Mesenchymal stem cell (in vitro differentiated cells and primary cell): ENCODE results near the gene NRG2.

Source experiments
- DNase-seq: peaks from one replicate; pipeline ENCODE4 v3.0.0-alpha.2; 2013
- H2AFZ ChIP-seq: one replicate; pipeline ENCODE4 v1.6.1; 2013; ENCODE audit warnings: low read depth, mild to moderate bottlenecking, control low read depth, inconsistent platforms, low read length, moderate library complexity
- H2AK5ac ChIP-seq: 2 replicates; pipeline ENCODE4 v1.6.1; 2013; ENCODE audit warnings: low read length, moderate library complexity, mild to moderate bottlenecking, inconsistent platforms; ENCODE audit not compliant: severe bottlenecking
- H2BK120ac ChIP-seq: one replicate; pipeline ENCODE4 v1.6.1; 2013; ENCODE audit warnings: low read depth, mild to moderate bottlenecking, inconsistent platforms, low read length, moderate library complexity
- H2BK12ac ChIP-seq, 2 experiments: one replicate each; pipeline ENCODE4 v1.6.1; 2013; ENCODE audit warnings: inconsistent platforms in 2 of 2, low read length in 2 of 2, mild to moderate bottlenecking in 2 of 2, moderate library complexity in 2 of 2, control low read depth in 1 of 2
- H2BK15ac ChIP-seq: one replicate; pipeline ENCODE4 v1.6.1; 2013; ENCODE audit warnings: mild to moderate bottlenecking, low read depth, inconsistent platforms; ENCODE audit not compliant: poor library complexity, severe bottlenecking
- H2BK5ac ChIP-seq: 2 replicates; pipeline ENCODE4 v1.6.1; 2013; ENCODE audit warnings: low read depth, mild to moderate bottlenecking, low read length, control low read depth, inconsistent platforms; ENCODE audit not compliant: poor library complexity, severe bottlenecking
- H3K14ac ChIP-seq, 2 experiments: one replicate each; pipeline ENCODE4 v1.6.1; 2013; ENCODE audit warnings: inconsistent platforms in 2 of 2, low read length in 2 of 2, control low read depth in 1 of 2, mild to moderate bottlenecking in 1 of 2, moderate library complexity in 1 of 2
- H3K18ac ChIP-seq, 2 experiments: one replicate each; pipeline ENCODE4 v1.6.1; 2013; ENCODE audit warnings: inconsistent platforms in 2 of 2, low read length in 2 of 2, control low read depth in 1 of 2, low read depth in 1 of 2, mild to moderate bottlenecking in 1 of 2
- H3K23ac ChIP-seq, 2 experiments: one replicate each; pipeline ENCODE4 v1.6.1; 2013; ENCODE audit warnings: inconsistent platforms in 2 of 2, low read length in 2 of 2, mild to moderate bottlenecking in 2 of 2, moderate library complexity in 2 of 2, control low read depth in 1 of 2
- H3K27ac ChIP-seq: 2 replicates; pipeline ENCODE4 v1.5.1; 2013; ENCODE audit warnings: mild to moderate bottlenecking, moderate library complexity, low read length, control low read depth, inconsistent platforms; ENCODE audit not compliant: poor library complexity, severe bottlenecking
- H3K27me3 ChIP-seq, 2 experiments: 2 replicates each; pipeline versions ENCODE4 v1.6.1 to v1.7.0; 2013; ENCODE audit warnings: low read length in 2 of 2, mild to moderate bottlenecking in 2 of 2, moderate library complexity in 2 of 2, control low read depth in 1 of 2, inconsistent platforms in 1 of 2; ENCODE audit not compliant: control insufficient read depth in 1 of 2, insufficient read depth in 1 of 2
- H3K36me3 ChIP-seq, 2 experiments: 2 replicates each; pipeline versions ENCODE4 v1.6.1 to v1.7.0; 2013; ENCODE audit warnings: low read length in 2 of 2, control low read depth in 1 of 2, inconsistent platforms in 1 of 2, low read depth in 1 of 2, mild to moderate bottlenecking in 1 of 2; ENCODE audit not compliant: insufficient read depth in 2 of 2, control insufficient read depth in 1 of 2
- H3K4ac ChIP-seq, 2 experiments: one replicate each; pipeline ENCODE4 v1.6.1; 2013; ENCODE audit warnings: inconsistent platforms in 2 of 2, low read length in 2 of 2, mild to moderate bottlenecking in 2 of 2, moderate library complexity in 2 of 2, control low read depth in 1 of 2, low read depth in 1 of 2
- H3K4me1 ChIP-seq: 2 replicates; pipeline ENCODE4 v1.6.1; 2013; ENCODE audit warnings: low read depth, low read length, control low read depth; ENCODE audit not compliant: control insufficient read depth, insufficient read depth
- H3K4me2 ChIP-seq: 2 replicates; pipeline ENCODE4 v1.6.1; 2013; ENCODE audit warnings: low read length, mild to moderate bottlenecking, inconsistent platforms; ENCODE audit not compliant: poor library complexity, severe bottlenecking
- H3K4me3 ChIP-seq, 2 experiments: 2 replicates each; pipeline versions ENCODE4 v1.5.1 to v1.7.0; 2013; ENCODE audit warnings: low read length in 2 of 2, mild to moderate bottlenecking in 2 of 2, control low read depth in 1 of 2, low read depth in 1 of 2; ENCODE audit not compliant: insufficient read depth in 1 of 2
- H3K79me1 ChIP-seq: replicated peaks from 2 replicates; pipeline ENCODE4 v1.6.1; 2013; ENCODE audit warnings: mild to moderate bottlenecking, control low read depth, low read length, inconsistent platforms; ENCODE audit not compliant: poor library complexity, severe bottlenecking
- H3K9ac ChIP-seq: 2 replicates; pipeline ENCODE4 v1.7.0; 2013; ENCODE audit warnings: mild to moderate bottlenecking, low read length, moderate library complexity
- H3K9me3 ChIP-seq: 2 replicates; pipeline ENCODE4 v1.7.0; 2013; ENCODE audit warnings: mild to moderate bottlenecking, low read length; ENCODE audit not compliant: control insufficient read depth
- H4K8ac ChIP-seq: one replicate; pipeline ENCODE4 v1.6.1; 2013; ENCODE audit warnings: inconsistent platforms, mild to moderate bottlenecking, low read length, moderate library complexity
- H4K91ac ChIP-seq: one replicate; pipeline ENCODE4 v1.6.1; 2013; ENCODE audit warnings: mild to moderate bottlenecking, low read length, inconsistent platforms
- WGBS: methylation state at CpG from one replicate; pipeline ENCODE4 v1.1.7; 2013; ENCODE audit warnings: mixed read lengths; 5-methylcytosine and 5-hydroxymethylcytosine counted together

The NRG2 gene

DNA sequence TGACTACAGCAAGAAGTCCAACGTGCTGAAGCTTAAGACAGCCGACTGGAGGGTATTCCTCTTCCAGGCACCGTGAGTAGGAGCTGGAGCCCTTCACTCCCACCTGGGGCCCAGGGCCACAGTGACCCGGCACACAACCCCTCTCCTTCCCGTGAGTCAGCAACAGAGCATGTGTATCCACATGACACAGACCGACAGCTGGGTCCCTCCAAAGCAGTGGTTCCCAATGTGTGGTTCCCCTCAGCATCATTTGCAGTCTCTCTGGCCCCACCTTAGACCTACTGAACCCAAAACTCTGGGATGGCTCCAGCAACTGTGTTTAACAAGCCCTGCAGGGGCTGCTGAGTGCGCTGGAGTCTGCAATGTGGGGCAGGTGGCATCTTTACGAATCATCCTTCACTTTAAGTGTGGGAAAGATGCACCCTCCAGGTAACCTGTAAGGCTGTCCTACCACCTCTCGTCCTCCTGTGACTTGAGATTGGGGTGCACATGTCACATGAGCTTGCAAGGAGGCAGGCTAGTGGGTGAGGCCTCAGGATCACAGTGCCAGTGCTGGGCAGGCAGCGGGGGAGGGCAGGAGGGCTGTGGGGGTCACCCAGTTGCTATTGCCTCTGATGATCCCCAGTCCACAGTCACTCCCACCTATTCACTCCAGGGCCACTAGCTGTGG lies 205.3 kb downstream of the NRG2 start:
- no peak overlapping the region for H2BK5ac ChIP-seq
- no peak overlapping the region for H3K4me2 ChIP-seq
- peaks cover 48 to 53% of the 10 kb centered on the region in 2 experiments for H3K27me3 ChIP-seq
- no peaks in the 10 kb centered on the region for H3K36me3 ChIP-seq
- no peak overlapping the region for H3K4ac ChIP-seq
- H3K23ac ChIP-seq, result no peak overlapping the region
- no peak overlapping the region for H2BK12ac ChIP-seq
- H4K91ac ChIP-seq, result no peak overlapping the region
- no peak for DNase-seq
- no peak overlapping the region for H3K9ac ChIP-seq
- no peak overlapping the region for H3K18ac ChIP-seq
- no peak overlapping the region for H3K14ac ChIP-seq
- no peak overlapping the region for H3K4me3 ChIP-seq
- peak overlapping the region; percentile 42 for H2AFZ ChIP-seq
- H4K8ac ChIP-seq, result no peak overlapping the region
- no peaks in the 10 kb centered on the region for H3K4me1 ChIP-seq
- no peak overlapping the region for H2BK15ac ChIP-seq
- H3K79me1 ChIP-seq, result no peaks in the 10 kb centered on the region
- H3K27ac ChIP-seq, result no peak overlapping the region
- H3K9me3 ChIP-seq, result no peaks in the 10 kb centered on the region
- H2BK120ac ChIP-seq, result no peak overlapping the region
- H2AK5ac ChIP-seq, result no peak overlapping the region
- WGBS, result 76% methylated on average over 9 of the region's 10 CpGs

DNA sequence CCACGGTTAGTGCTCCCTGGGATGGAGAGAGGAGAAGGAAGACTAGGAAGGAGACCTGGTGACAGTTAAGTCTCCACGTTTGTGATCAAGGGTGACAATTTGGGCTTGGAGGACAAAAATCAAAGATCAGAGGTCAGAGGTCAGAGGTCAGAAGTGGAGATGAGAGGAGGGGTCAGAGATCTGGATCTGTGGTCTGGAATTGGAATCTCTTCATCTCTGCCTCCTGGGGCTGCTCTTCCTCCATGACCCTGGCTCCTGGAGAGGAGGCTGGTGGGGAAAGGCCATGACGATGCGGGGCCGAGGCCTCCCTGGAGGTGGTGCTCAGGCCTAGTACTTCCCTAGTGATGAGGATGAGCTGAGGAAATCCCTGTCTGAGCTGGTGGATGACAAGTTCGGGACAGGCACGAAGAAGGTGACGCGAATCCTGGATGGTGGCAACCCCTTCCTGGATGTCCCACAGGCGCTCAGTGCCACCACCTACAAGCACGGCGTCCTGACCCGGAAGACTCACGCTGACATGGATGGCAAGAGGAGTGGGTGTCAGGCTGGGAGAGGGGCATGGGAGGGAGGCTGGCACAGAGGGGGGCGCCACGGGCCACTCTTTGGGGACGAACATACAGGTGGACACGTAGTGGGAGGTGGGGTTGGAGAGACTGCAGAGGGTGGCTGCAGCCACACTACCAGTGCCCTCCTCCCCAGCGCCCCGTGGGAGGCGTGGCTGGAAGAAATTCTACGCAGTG lies 206.5 kb downstream of the NRG2 start:
- Histone ChIP-seq H4K91ac (no peak overlapping the region), H3K9me3 (no peaks in the 10 kb centered on the region), H2BK5ac (no peak overlapping the region), H2BK15ac (no peak overlapping the region), H3K36me3 (no peaks in the 10 kb centered on the region), H2BK12ac (no peak overlapping the region), H2AK5ac (no peak overlapping the region), H3K79me1 (no peaks in the 10 kb centered on the region), H3K4me2 (no peak overlapping the region), H3K4me1 (no peaks in the 10 kb centered on the region), H3K18ac (no peak overlapping the region), H2BK120ac (no peak overlapping the region), H4K8ac (no peak overlapping the region), H2AFZ (no peak overlapping the region), H3K27me3 (peaks cover 52 to 57% of the 10 kb centered on the region in 2 experiments), H3K9ac (no peak overlapping the region), H3K4ac (no peak overlapping the region), H3K23ac (no peak overlapping the region), H3K14ac (no peak overlapping the region), H3K27ac (no peak overlapping the region), H3K4me3 (no peak overlapping the region)
- 88% methylated on average over 22 of the region's 22 CpGs for WGBS
- DNase-seq, result no peak

DNA sequence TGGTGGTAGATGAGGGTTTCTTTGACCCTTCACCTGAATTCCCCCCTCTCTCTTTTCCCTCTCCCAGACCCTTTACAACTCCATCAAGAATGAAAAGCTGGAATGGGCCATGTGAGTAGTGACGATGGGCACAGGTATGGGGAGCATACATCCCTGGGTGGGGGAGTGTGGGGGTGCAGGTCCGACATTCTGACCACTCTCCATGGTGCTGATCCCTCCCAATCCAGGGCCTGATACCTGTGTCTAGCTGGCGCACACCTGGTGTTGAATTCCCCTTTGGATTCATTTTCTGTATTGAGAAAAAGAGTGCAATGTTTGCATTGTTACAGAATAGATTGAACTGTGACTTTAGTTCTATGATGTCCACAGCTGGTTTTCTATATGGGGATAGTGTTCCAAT lies 207.4 kb downstream of the NRG2 start:
- Histone ChIP-seq H2BK12ac (no peak overlapping the region), H3K4ac (no peak overlapping the region), H3K36me3 (no peaks in the 10 kb centered on the region), H3K4me2 (no peak overlapping the region), H2BK120ac (no peak overlapping the region), H3K23ac (no peak overlapping the region), H3K4me1 (no peaks in the 10 kb centered on the region), H3K27ac (no peak overlapping the region), H2BK5ac (no peak overlapping the region), H2AK5ac (no peak overlapping the region), H2BK15ac (no peak overlapping the region), H4K8ac (no peak overlapping the region), H3K14ac (no peak overlapping the region), H3K9ac (no peak overlapping the region), H3K4me3 (no peak overlapping the region), H2AFZ (no peak overlapping the region), H3K18ac (no peak overlapping the region), H3K9me3 (no peaks in the 10 kb centered on the region), H4K91ac (no peak overlapping the region), H3K79me1 (no peaks in the 10 kb centered on the region), H3K27me3 (peaks cover 53 to 66% of the 10 kb centered on the region in 2 experiments)
- no peak for DNase-seq
- 57% methylated on average over 3 of the region's 3 CpGs for WGBS

DNA sequence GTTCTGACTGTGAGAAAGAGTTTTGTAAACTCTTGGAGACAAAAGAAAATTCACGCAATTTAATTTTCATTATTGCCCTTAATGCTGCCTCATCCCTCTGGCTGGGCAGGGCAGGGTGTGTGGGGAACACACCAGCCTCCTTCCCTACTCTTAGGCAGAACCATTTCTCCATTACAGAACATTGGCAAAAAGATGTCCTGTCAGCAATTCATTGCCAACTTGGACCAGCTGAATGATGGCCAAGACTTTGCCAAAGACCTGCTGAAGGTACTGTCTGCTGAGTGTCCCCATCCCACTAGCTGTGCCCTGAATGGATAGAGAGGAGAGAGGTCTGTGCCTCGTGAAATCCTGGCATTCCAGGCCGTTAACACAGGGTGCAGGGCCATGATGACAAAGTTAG lies 209.6 kb downstream of the NRG2 start:
- H2BK12ac ChIP-seq, result no peak overlapping the region
- 27% methylated on average over 3 of the region's 3 CpGs for WGBS
- no peak overlapping the region for H4K91ac ChIP-seq
- no peak overlapping the region for H3K18ac ChIP-seq
- H3K9me3 ChIP-seq, result no peaks in the 10 kb centered on the region
- H3K79me1 ChIP-seq, result no peaks in the 10 kb centered on the region
- no peak overlapping the region for H2BK5ac ChIP-seq
- H2AK5ac ChIP-seq, result no peak overlapping the region
- no peak overlapping the region for H3K9ac ChIP-seq
- H3K14ac ChIP-seq, result no peak overlapping the region
- H3K4me3 ChIP-seq, result no peak overlapping the region
- no peak overlapping the region for H4K8ac ChIP-seq
- H3K27me3 ChIP-seq, result peaks cover 39 to 71% of the 10 kb centered on the region in 2 experiments
- H3K36me3 ChIP-seq, result no peaks in the 10 kb centered on the region
- no peak for DNase-seq
- H3K27ac ChIP-seq, result no peak overlapping the region
- H3K4me1 ChIP-seq, result no peaks in the 10 kb centered on the region
- H3K23ac ChIP-seq, result peak overlapping the region in 1 of 2 experiments; percentile 34
- no peak overlapping the region for H2BK120ac ChIP-seq
- H2AFZ ChIP-seq, result no peak overlapping the region
- H3K4ac ChIP-seq, result no peak overlapping the region
- H2BK15ac ChIP-seq, result no peak overlapping the region
- no peak overlapping the region for H3K4me2 ChIP-seq
